ENCODE data around the gene OR6V1.

OR6V1 gene, protein sequence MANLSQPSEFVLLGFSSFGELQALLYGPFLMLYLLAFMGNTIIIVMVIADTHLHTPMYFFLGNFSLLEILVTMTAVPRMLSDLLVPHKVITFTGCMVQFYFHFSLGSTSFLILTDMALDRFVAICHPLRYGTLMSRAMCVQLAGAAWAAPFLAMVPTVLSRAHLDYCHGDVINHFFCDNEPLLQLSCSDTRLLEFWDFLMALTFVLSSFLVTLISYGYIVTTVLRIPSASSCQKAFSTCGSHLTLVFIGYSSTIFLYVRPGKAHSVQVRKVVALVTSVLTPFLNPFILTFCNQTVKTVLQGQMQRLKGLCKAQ

DNA sequence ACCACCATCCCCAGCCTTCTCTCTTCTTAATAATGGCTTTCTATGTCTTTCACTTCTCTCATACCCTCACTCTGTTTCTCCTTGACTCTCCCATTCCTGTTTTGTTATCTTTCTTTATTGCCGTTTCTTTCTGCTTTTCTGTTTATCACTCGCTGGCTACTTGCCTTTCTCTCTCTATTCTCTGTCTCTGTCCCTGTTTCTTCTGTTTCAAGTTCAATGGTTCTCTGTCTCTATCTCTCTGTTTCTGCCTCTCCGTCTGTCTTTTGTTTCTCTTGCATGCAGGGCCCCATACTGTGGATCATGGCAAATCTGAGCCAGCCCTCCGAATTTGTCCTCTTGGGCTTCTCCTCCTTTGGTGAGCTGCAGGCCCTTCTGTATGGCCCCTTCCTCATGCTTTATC lies at the start of gene OR6V1:
Gene OR6V1 (plus strand): TSS at position 301 of the 400 bp plus-strand sequence. CDS start 0 bp downstream, at position 301.
- no peak for DNase-seq

DNA sequence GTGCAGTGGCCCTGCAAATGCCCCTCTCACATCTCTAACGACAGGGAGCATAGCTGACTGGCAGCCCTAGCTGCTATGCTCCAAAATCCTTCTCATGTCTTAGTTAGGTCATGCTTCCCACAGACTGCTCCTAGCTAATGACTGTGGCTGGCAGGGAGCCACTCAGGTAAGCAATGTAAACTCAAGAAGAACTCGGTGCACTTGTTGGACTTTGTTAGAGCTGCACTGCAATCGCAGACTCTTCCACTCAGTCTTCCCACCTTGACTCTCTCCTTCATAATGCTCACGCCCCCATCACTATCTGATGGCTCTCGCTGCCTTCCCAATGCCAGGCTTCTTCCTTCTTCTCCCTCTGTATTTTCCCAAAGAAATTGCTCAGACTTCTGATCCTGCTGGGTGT lies 49.2 kb upstream of the OR6V1 start:
- no peak for DNase-seq

DNA sequence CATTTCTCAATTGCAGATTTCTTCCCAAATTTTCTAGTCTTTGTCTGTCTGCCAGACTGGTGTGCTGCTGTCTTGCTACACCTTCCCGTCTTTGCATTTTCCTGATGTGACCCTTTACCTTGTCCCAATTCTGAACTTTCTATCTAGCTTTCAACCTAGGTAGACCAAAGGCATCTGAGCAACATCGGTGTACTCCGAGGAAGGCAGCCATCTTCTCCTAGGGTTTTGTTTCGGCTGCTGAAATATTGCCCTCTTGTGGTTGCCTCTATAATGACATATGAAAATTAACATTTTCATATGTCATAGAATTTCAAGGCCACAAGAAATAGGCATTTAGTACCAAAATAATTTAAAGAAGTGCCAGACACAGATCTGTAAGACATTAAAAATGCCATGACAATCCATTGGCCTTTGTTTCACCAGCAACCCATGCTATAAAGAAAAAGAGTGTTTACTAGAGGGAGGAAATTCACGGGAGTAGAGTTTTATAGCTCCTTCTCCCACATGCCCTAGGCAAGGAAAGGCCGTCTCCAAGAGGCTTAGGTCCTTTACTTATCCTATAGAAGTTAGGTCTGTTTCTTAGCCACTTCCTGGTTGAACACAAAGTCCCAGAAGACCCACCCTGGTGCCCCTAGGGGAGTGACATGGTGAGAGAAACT lies 48.6 kb upstream of the OR6V1 start:
- peak; percentile 16 for DNase-seq

DNA sequence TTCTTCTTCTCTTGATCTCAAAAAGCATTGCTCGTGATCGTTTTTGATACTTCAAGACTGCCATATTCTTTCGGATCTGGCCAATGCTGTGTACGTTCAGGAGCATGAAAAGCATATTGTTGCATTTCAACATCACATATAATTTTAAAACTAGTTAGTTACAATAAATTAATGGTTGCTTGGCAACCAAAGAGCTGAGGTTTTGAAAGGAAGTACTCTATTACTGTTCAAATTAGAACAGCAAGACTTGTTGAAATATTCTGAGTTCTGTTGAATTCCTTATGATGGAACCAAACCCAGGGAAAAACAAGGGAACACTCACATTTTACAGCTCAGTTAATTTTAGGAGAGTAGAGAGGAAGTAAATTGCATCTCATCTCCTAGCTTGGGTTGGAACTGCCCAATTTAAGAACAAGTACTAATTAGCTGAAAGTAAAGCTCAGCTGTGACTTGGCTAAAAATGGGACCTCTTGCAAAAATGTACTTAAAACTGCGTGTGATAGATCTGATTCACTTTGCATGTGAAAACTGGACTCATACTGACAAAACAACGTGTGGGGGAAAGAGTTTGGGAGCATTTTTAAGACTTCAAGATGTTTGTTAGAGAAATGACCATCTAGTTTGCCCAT lies 46.4 kb upstream of the OR6V1 start:
- DNase-seq, result no peak

DNA sequence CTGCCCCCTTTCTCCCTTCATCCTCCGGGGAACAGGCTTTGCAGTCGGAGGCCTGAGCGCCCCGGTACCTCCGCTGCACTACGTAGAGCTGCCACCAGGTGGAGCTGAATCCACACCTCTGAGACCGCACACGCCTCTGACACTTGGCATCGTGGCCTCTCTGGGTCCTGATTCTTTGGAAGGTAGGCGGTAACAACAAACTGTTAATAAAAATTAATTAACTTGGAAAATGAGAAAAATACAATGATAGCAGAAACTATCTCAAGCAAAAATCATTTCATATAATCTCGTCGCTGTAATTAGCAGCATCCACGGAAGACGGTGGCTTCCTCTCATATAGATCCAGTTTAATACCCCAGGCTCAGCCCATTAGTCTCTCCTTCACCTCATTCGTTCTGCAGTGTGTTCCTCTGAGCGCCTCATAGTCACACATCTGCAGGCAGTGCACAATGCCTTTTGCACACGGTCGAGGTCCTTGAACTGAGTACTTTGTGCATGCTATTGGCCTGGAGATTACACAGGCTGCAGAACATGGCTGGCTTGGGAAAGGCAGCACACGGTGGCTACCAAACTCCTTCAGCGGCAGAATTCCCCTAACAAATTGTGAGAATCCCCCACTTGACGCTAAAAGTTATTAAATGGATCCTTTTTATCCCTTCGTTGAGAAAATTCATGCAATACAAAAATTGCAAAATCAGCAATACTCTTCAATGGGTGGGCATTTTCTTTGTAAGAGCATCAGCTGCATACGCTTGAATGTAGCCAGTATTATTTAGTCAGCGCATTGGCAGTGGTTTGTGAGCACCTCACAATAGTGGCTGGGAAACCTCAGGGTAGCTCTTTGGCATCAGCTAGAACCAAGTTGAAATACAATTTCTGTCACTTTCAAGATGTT lies 43.9 kb upstream of the OR6V1 start:
- peak; percentile 19 for DNase-seq

DNA sequence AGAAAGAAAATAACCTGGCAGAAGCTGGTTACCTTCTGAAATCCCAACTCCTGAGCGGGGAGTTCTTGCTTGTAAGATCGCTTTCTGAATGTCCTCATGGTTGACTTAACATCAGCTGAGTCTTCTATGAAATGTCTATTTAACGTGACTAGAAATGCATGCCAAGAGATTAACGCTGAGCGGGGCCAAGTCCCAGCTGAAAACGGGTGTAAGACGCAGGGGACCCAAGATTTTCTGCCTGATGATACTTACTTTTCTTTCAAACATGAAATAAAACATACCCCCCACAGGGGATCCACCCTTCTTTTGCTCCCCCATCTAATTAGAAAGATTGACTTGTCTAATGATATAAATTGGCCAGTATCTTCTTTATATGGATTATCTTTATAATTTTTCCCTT lies 40.1 kb upstream of the OR6V1 start:
- DNase-seq, result no peak

DNA sequence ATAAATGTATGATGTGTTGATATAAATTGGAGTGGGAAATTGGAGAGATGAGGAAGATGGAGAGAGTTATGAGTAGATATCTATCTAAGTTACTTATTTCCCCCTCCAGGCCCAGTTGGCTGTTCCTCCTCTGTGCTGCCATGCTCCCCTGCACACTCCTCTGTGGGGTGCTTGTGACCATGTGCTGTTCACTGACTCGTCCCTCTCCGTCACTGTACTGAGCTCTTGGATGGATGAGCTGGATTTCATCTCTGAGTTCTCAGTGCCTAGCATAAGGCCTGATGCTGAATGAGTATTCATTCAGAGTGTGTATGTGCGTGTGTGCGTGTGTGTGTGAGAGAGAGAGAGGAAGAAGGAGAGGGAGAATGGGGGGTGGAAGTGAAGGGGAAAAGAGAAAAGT lies 39.7 kb upstream of the OR6V1 start:
- no peak for DNase-seq

DNA sequence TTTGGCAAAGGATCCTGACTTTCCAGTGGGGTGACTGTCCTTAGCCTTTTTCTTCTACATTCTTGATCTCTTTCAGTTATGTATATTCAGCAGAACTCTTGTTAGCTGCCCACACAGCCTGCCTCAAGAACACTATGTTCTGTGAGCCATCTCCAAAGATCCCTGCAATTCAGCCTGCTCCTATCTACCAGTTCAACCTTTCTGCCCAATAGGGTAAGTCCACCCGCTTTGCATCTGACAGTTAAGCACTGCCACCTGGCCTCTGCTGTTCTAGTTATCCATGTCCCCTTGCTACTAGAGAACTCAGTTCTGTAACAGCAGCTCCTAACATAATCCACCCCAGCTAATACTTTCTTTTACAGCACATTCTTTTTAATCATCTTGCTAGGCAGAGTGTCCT lies 38.7 kb upstream of the OR6V1 start:
- no peak for DNase-seq

DNA sequence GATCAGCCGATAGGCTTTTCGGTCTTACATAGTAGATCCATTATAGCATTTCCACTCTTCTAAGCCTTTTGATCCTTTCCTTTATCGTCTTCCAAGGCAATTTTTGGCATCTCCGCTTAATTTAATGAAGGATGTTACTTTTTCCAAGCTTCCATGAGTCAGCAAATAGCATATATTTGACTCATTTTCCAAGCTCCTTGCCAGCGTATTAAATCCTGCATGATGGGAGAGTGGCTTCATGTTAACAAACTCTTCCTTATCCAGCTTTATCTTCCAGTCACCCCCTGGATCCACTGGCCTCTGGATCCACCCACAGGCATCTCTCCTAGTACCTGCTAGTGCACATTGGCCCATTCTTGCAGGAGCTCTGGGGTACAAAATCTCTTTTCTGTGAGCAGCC lies 38.2 kb upstream of the OR6V1 start:
- peak; percentile 89 for DNase-seq

DNA sequence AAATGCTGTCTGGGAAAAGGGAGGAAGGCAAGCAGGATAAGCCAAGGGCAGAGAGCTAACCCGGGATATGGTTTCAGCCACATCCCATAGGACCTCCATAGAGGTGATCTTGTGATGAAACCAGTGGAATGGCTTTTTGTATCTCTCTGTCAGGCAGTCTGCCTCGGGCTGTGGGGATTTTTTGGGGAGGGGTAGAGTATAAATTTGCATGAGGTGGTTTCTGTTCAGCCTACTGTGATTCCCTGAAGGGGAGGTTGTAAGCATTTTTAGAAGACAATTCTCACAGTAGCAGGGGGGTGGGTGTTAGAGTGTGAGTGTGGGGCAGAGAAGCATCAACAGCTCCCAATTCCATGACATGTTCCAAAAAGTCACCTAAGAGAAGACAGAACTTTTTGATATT lies 37.1 kb upstream of the OR6V1 start:
- no peak for DNase-seq

DNA sequence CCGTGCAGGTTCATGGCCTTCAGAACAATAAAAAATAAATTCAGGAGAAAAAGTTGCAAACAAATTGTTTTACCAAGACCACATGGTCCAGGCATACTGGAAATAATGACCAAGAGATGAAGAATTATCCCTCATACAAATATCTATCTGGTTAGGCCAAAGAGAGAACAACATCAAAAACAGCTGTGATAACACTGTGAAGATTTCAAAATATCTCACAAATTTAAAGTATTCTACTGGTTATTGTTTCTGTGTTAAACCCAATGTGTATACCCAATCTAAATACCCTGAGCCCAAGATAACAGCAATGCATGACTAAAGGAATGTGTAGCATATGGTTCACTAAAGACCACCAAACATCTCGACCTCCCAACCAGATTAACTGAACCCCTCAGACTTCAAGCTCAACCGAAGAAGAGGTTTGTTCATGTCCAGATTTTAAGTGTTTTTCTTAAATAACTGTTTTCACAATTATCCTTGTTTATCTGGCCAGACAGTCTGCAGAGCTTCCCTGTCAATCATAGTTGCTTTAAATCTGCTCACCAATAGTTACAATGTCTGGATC lies 36.1 kb upstream of the OR6V1 start:
- peak; percentile 43 for DNase-seq

DNA sequence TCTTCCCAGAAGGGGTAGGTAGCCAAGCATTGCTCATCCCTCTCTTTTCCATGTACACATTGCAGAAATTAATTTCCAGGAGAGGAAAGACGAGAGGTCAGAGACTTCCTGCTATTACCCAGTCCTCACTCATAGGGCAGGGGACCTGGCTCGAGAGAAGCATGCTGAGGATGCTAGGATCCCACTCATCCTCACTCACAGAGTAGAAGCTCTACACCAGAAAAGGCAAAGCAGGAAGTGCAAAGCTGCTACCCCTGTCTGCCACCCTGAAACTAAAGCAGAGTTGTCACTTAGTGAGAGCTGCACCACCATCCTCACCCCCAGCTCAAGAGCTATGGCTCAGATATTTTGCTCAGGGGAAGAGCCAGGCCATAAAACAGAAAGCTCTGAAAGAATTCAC lies 35.1 kb upstream of the OR6V1 start:
- no peak for DNase-seq

DNA sequence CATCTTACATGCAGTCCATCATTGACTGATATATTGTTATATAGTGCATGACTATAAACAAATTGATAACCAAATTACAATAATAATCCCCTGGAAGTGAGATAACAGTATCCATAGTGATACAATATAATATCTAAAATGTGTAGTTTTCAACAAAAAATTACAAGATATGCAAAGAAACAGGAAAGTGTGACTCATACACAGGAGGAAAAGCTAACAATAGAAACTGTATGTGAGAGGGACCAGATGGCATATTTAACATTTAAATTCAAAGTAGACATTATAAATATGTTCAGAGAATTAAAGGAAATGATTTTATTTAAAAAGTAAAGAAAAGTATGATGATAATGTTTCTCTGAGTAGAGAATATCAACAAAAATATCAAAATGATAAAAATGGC lies 33.2 kb upstream of the OR6V1 start:
- no peak for DNase-seq

DNA sequence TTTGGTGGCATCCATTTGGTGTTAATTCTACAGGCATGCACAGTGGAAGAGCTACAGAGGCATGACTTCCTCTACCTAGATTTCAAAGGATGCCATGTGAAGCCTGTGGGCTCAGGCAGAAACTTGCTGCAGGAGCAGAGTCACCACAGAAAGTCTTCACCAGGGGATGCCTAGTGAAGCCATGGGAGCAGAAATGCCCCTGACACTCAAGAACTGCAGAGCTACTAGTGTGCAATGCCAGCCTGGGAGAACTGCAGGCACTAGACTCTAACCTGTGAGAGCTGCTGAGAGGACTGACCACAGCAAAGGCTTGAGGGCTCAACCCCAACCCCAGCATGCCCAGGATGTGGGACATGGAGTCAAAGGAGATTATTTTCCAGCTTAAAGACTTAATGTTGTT lies 29.1 kb upstream of the OR6V1 start:
- no peak for DNase-seq

DNA sequence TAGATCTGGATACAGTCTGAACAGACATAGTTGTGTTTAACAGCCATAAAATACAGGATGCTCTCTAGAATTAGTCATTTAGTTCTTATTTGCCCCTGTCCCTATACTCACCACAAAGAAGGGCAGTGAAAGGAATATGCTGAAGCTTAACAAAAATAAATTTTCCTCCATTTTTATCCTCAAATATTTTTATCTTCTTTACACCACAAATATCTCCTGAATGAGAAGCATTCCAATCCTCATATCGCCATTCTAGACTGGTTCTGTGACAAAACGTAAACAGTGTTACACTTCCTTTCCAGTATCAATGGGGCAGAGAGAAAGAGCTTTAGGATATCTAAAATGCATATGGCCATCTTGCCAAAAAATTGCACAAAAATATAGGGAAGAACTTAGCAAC lies 26.8 kb upstream of the OR6V1 start:
- DNase-seq, result no peak

DNA sequence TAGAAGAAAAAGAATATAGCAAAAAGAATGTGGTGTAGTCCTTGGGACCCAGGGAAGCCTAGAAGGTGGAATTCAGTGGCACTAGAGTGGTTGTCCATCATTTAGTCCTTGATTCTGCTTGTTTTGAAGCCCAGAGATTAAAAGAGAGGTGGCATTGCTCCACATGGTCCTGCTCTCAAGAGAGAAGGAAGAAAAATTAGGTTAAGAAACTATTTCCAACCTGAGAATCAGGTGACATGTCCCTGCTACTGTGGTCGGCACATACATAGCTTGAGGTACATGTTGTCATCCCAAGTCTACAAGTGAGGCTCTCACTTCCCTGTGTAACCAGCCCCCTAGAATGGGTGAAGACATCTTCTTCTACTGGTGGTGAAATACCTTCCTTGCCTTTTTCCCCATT lies 25.1 kb upstream of the OR6V1 start, which contains the start of gene OR9A2:
Gene OR9A2 (minus strand): TSS at position 101 of the 400 bp plus-strand sequence. CDS start 0 bp downstream, at position 101.
- DNase-seq, result no peak

DNA sequence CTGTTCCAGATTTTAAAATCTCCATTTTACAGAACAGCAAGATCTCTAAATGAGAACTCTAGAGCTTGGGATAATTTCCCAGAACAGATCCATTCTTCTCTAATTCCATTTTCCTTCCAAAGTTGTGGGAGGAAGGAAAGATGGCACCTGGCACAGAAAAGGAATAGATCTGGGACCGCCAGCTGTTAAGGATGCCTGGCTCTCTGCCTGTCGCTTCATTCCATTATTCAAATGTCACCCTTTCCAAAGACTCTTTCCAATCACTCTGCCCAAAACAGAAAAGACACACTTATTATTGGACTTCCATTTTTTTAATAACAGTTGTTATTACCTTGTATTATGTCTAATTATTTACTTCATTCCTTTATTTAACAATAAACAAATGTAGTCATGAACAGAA lies 24.5 kb upstream of the OR6V1 start:
- no peak for DNase-seq

DNA sequence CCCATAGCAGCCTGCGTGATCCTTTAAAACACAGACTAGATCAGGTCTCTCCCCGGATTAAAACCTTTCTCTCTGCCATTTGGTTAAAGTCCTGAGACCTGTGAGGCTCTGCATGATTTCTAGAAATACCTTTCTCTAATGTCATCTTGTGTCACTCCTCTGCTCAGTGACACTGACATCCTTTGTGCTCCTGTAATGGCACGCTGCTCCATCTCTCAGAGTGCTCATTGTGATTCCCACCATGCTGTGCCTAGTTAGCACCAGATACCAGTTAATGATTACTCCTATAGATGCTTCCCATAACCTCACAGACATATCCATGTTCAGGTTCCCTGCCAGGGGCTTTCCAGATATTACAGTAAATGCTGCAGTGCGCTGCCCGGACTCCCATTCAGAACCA lies 13.5 kb upstream of the OR6V1 start:
- DNase-seq, result no peak

DNA sequence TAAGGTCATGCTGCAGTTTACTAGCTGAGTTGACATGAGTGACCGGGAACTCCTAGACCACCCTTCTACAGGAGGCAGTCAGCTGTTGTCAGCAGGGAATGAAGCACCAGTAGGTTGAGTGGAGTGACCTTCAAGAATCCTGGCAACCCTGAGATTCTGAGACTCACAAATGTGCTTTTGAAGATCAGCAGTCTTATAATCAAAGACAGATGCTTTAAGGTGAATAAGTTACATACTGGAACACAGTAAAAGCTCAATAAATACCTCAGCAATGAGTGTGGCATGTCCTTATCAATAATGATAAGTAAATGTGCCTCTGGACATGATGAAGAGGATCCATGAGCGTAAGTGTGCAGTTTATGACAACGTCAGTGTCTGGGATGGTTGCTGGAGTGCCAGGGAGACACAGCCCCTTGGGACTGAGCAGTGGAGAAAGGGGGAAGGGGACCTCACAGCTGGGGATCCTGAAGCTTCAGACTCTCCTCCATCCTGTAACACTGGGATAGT lies 11.9 kb upstream of the OR6V1 start:
- no peak for DNase-seq

DNA sequence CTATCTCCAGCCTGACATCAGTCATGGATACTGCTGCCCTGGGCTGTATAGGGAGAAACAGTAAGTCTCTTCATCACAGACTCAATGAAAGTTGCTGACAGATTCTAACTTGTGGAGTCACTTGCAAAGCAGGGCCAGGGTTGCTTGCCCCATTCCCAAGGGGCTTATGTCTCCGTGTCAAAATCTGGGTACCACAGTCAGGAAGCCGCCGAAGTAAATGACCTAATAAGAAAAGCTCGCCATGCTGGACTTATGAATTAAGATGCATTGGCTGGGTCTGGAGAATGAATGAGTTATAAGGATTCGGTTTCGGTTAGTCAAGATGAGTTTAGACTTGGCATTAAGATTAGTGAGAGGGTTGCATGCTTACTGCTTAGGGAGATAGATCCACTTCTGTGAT lies 10.8 kb upstream of the OR6V1 start:
- no peak for DNase-seq

DNA sequence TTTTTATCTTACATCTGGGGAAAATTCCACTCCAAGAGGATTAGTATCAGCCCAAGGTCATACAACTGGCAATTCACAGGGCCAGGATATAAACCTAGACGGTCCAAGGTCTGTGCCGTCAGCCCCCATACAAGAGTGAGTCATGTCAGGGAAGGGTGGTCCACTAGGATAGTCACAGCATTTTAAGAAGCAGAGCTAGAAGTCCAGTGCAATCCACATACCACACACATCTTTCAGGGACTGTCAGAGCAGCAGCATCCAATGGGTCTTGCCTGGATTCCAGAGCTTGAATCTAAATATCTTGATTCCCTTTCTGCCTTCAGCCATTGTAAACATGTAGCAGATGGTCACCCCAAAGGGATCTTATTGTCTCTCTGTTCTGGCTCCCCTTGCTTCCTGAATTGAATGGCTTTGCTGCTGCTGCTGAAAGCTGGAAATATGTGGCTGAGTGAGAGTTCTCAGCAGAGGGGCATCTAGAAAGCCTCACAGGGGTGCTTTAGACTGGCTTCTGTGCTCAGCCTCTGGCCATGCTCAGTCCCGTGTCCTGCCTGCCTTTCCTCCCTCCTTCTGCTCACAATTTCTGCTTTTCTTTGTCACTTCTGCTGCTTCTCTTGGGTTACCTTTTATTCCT lies 9.9 kb upstream of the OR6V1 start:
- peak; percentile 68 for DNase-seq

DNA sequence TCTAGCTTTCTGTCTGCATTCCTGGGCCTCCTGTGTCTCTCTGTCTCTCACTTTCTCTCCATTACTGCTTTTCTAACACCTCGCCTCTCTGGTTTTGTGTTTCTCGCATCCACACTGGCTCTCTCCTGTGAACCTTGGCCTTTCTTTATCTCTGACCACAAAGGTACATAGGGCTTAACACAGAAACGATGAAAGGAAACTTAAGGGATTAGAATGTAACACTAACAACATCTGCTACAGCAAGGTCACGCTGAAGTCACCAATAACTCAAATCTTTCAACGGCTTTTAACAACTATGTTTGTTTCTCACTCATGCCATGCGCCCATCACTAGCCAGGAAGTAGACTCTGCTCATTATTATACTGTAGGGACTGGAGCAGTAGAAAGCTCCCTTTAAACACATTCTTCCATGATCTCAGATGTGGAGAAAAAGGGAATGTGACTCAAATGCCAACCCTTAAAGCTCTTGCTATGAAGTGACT lies 9.3 kb upstream of the OR6V1 start:
- DNase-seq, result no peak

Measured in amniotic stem cell (primary cell).